Stomach (tissue), 9 donors: ENCODE results near the gene ITCH. TPM values are rescaled to one million over a fixed set of nuclear protein-coding genes. Genes with fewer than 3 reads are reported as not detected.
A peak's percentile ranks its signal among the peaks of the same experiment; 100 is the strongest.
"Not testable (repeated sequence)": the region's sequence is repeated elsewhere in the genome, so short reads cannot be mapped to it uniquely, and the experiment has no call there.

Experiments used
- DNase-seq, 2 donors: peaks; one replicate each; pipeline versions ENCODE4 v3.0.0 to v3.0.0-alpha.2; 2013 to 2019
- H3K27ac ChIP-seq, 5 donors: fragments of 200-600 bp in 4 of 5; sonication (generic) in 4 of 5; one replicate each; pipeline ENCODE4 v1.5.1; 2013 to 2019; ENCODE audit warnings: mild to moderate bottlenecking in 1 of 5, moderate library complexity in 1 of 5
- H3K27me3 ChIP-seq, 3 donors: fragments of 200-600 bp; sonication (generic); one replicate each; pipeline ENCODE4 v1.5.1; 2017 to 2019; ENCODE audit warnings: mixed run types in 1 of 3
- H3K36me3 ChIP-seq, 4 donors: fragments of 200-600 bp; sonication (generic); 1 replicate in 3 of 4; 2 replicates in 1 of 4; pipeline ENCODE4 v1.5.1; 2016 to 2019
- H3K4me1 ChIP-seq, 4 donors: fragments of 200-600 bp; sonication (generic); one replicate each; pipeline ENCODE4 v1.5.1; 2016 to 2019
- H3K4me3 ChIP-seq, 4 donors: fragments of 200-600 bp; sonication (generic) in 3 of 4; one replicate each; pipeline ENCODE4 v1.5.1; 2016 to 2019; ENCODE audit warnings: mild to moderate bottlenecking in 1 of 4
- H3K9me3 ChIP-seq, 4 donors: fragments of 200-600 bp; sonication (generic); one replicate each; pipeline ENCODE4 v1.5.1; 2016 to 2019
- CTCF ChIP-seq, 7 experiments: fragments of 450-650 bp in 4 of 7; fragments of 200-600 bp in 3 of 7; sonication (generic) in 3 of 7; IDR thresholded peaks; one replicate each; pipeline ENCODE4 v1.5.1; 2016 to 2019; ENCODE audit warnings: antibody characterized with exemption in 7 of 7, control low read depth in 2 of 7, mild to moderate bottlenecking in 1 of 7
- EP300 ChIP-seq: sonication (generic); formaldehyde crosslinking; IDR thresholded peaks from one replicate; pipeline ENCODE4 v1.6.1; 2017; ENCODE audit warnings: antibody characterized with exemption
- POLR2A ChIP-seq, 4 donors: fragments of 450-650 bp; IDR thresholded peaks; one replicate each; pipeline ENCODE4 v1.6.1; 2016; ENCODE audit warnings: antibody characterized with exemption in 4 of 4, control low read depth in 2 of 4, mild to moderate bottlenecking in 1 of 4, moderate library complexity in 1 of 4
- POLR2AphosphoS5 ChIP-seq, 3 donors: sonication (generic); formaldehyde crosslinking; IDR thresholded peaks; one replicate each; pipeline ENCODE4 v1.6.1; 2016; ENCODE audit warnings: antibody characterized with exemption in 3 of 3
- WGBS, 5 donors: extraction: QIAGEN DNeasy Blood & Tissue Kit in 3 of 5; methylation state at CpG; one replicate each; pipeline versions ENCODE4 v1.1.5 to v1.1.7; 2013 to 2018; 5-methylcytosine and 5-hydroxymethylcytosine counted together
- intact Hi-C: fragments of 100-400 bp; cut with DNase I; formaldehyde crosslinking; loops from one replicate; pipeline ENCODE4 v1.15.1; 2023; ENCODE audit warnings: low total_unique reads
- polyA plus RNA-seq, 3 donors: library from polyadenylated mRNA; stranded (reverse); fragments of 200-250 nt; gene quantifications; one replicate each; pipeline ENCODE4 v1.2.3, GENCODE V29; 2013
- total RNA-seq, 5 donors: library from RNA; depleted of rRNA; stranded (reverse); fragments of >200 nt; gene quantifications; one replicate each; pipeline versions ENCODE4 v1.1.0 to v1.2.3, GENCODE V29; 2014 to 2016
- donor health status: healthy with polysubstance abuse.
- donor health status: Bipolar disorder and iron deficiency.
- donor health status: healthy.

The ITCH gene
- total and polyA plus RNA-seq, 8 donors, result 7.2 to 138 (median 35.6) TPM

GRCh38 chr20:34514897-34515483 is 151.9 kb downstream of the ITCH start:
- no peak for TF ChIP-seq POLR2AphosphoS5 (IDR thresholded peaks at IDR 0.05)
- no peak for TF ChIP-seq POLR2A (IDR thresholded peaks at IDR 0.05)
- TF ChIP-seq EP300, result no peak
- no peak for TF ChIP-seq CTCF (IDR thresholded peaks at IDR 0.05)
- 16 to 27% (median 21%) methylated on average over 19 of the region's 19 CpGs for WGBS, 5 donors
- Histone ChIP-seq H3K9me3 (no peaks in the 10 kb centered on the region), H3K27ac (peak overlapping the region; percentile 88 to 96 (median 95)), H3K4me3 (peak overlapping the region; percentile 71 to 79 (median 76)), H3K4me1 (peaks cover 13 to 48% (median 35%) of the 10 kb centered on the region in 4 donors), H3K36me3 (peaks cover 0 to 33% (median 23%) of the 10 kb centered on the region in 4 donors), H3K27me3 (no peaks in the 10 kb centered on the region)
- DNase-seq, result no peak
- intact Hi-C loops, result no loop called here

- H3K27ac ChIP-seq, result peak overlapping the region; percentile 88 to 96 (median 95)
- H3K36me3 ChIP-seq, result peaks cover 0 to 29% (median 28%) of the 10 kb centered on the region in 4 donors
- H3K4me3 ChIP-seq, result peak overlapping the region; percentile 71 to 79 (median 76)
- TF ChIP-seq EP300 (no peak), POLR2AphosphoS5 (IDR thresholded peaks at IDR 0.05) (no peak), CTCF (IDR thresholded peaks at IDR 0.05) (no peak), POLR2A (IDR thresholded peaks at IDR 0.05) (no peak)
- intact Hi-C loops, result no loop called here
- H3K9me3 ChIP-seq, result no peaks in the 10 kb centered on the region
- 1 to 3% (median 2%) methylated on average over 27 to 36 of the region's 36 CpGs for WGBS, 5 donors
- no peaks in the 10 kb centered on the region for H3K27me3 ChIP-seq
- peak; percentile 73 to 90 for DNase-seq
- peaks cover 13 to 55% (median 38%) of the 10 kb centered on the region in 4 donors for H3K4me1 ChIP-seq
Measured at GRCh38 chr20:34515484-34516246, 152.6 kb downstream of the ITCH start.

- WGBS, 5 donors, result 0 to 1% (median 0%) methylated on average over 27 to 59 of the region's 59 CpGs
- H3K4me3 ChIP-seq, result peak within 1 kb of the TSS; percentile 71 to 79 (median 76)
- peak within 1 kb of the TSS; percentile 88 to 96 (median 95) for H3K27ac ChIP-seq
- peaks cover 13 to 63% (median 42%) of the 10 kb centered on the region in 4 donors for H3K4me1 ChIP-seq
- TF ChIP-seq POLR2A (IDR thresholded peaks at IDR 0.05), result peak in 2 of 4 donors; percentile 52 to 64
- peak; percentile 60 to 95 (median 94) for TF ChIP-seq POLR2AphosphoS5 (IDR thresholded peaks at IDR 0.05)
- no peak for TF ChIP-seq CTCF (IDR thresholded peaks at IDR 0.05)
- no peak for TF ChIP-seq EP300
- DNase-seq, result peak; percentile 98
- no peaks in the 10 kb centered on the region for H3K9me3 ChIP-seq
- no peaks in the 10 kb centered on the region for H3K27me3 ChIP-seq
- H3K36me3 ChIP-seq, result peaks cover 0 to 33% (median 24%) of the 10 kb centered on the region in 4 donors
- intact Hi-C loops, result no loop called here
Measured at GRCh38 chr20:34516247-34517113, 153.4 kb downstream of the ITCH start, which contains the start of gene DYNLRB1. DYNLRB1 (plus strand) TSS chr20:34516422; CDS start chr20:34516459, 37 bp downstream.

- Histone ChIP-seq H3K27ac (peak overlapping the region in 4 of 5 donors; percentile 95 to 96 (median 95)), H3K27me3 (no peaks in the 10 kb centered on the region), H3K9me3 (no peaks in the 10 kb centered on the region), H3K36me3 (peaks cover 0 to 31% (median 22%) of the 10 kb centered on the region in 4 donors), H3K4me1 (peaks cover 15 to 70% (median 45%) of the 10 kb centered on the region in 4 donors), H3K4me3 (peak overlapping the region; percentile 71 to 79 (median 76))
- no peak for DNase-seq
- intact Hi-C loops, result no loop called here
- TF ChIP-seq POLR2A (IDR thresholded peaks at IDR 0.05) (no peak), EP300 (no peak), CTCF (IDR thresholded peaks at IDR 0.05) (no peak), POLR2AphosphoS5 (IDR thresholded peaks at IDR 0.05) (no peak)
- WGBS, 5 donors, result 0 to 1% (median 1%) methylated on average over 3 of the region's 3 CpGs
Measured at GRCh38 chr20:34517114-34517505, 154.0 kb downstream of the ITCH start.

- H3K27ac ChIP-seq, H3K9me3 ChIP-seq, H3K27me3 ChIP-seq, H3K4me3 ChIP-seq, intact Hi-C loops, DNase-seq: not testable (repeated sequence)
- Histone ChIP-seq H3K36me3 (peaks cover 0 to 34% (median 19%) of the 10 kb centered on the region in 4 donors), H3K4me1 (peaks cover 30 to 87% (median 61%) of the 10 kb centered on the region in 4 donors)
- 91 to 95% (median 93%) methylated on average over 7 of the region's 7 CpGs for WGBS, 5 donors
Measured at GRCh38 chr20:34518863-34519262, 155.8 kb downstream of the ITCH start.

GRCh38 chr20:34519841-34520240 is 156.8 kb downstream of the ITCH start:
- H3K27ac ChIP-seq, DNase-seq, H3K4me3 ChIP-seq, H3K27me3 ChIP-seq, intact Hi-C loops, H3K9me3 ChIP-seq: not testable (repeated sequence)
- H3K4me1 ChIP-seq, result peaks cover 34 to 90% (median 65%) of the 10 kb centered on the region in 4 donors
- WGBS, 5 donors, result 83 to 90% (median 87%) methylated on average over 10 of the region's 10 CpGs
- peaks cover 0 to 34% (median 21%) of the 10 kb centered on the region in 4 donors for H3K36me3 ChIP-seq
